Smooth muscle cell of the brain vasculature (primary cell): ENCODE data around the gene NUDT14.

Experiments
- DNase-seq: peaks from one replicate; pipeline ENCODE4 v3.0.0-alpha.2; 2012; ENCODE audit warnings: low read depth, low spot score

The NUDT14 gene

DNA sequence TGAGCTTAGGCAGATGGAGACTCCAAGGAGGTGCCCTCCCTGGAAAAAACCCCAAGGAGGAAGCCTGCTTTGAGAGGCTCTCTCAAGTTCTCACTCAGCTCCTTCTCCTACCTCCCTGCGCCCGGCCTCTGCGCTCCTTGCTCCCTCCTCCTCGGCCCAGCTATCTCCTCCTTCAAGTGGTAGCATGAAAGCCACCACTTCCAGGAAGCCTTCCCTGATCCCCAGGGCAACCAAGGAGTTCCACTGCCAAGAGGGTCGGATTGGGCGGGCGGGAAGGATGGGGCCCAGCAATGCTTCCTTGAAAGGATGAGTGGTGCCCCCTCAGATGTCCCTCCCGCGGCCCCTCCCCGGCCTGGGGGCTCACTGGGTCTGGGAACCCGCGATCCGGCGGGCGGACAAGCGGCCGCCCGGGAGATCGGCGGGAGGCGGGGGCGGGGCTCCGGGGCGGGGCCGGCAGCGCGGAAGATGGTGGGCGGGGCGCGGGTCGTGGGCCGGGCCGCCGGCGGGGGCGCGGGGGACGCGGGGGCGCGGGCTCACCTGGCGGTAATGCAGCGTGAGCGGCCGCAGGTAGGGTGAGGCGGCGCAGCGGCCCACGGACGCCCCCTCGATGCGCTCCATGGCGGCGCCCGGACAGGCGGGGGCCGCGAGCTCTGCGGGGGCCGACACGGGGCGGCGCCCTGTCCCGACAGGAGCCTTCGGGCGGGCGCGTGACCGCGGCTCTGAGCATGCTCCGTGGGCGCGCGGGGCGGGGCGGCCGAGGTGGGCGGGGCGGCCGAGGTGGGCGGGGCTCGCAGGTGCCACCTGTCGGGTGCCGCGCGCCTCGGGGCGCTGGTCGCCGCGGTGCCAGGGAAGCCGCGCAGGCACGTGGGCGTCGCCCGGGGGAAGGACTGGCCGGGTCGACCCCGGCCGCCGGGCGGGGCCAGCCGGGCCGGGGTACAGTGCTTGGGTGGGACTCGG is at the start of gene NUDT14:
Gene NUDT14 (minus strand): TSS at position 721 of the 957 bp plus-strand sequence. CDS start 103 bp downstream, at position 618.
- no peak for DNase-seq

DNA sequence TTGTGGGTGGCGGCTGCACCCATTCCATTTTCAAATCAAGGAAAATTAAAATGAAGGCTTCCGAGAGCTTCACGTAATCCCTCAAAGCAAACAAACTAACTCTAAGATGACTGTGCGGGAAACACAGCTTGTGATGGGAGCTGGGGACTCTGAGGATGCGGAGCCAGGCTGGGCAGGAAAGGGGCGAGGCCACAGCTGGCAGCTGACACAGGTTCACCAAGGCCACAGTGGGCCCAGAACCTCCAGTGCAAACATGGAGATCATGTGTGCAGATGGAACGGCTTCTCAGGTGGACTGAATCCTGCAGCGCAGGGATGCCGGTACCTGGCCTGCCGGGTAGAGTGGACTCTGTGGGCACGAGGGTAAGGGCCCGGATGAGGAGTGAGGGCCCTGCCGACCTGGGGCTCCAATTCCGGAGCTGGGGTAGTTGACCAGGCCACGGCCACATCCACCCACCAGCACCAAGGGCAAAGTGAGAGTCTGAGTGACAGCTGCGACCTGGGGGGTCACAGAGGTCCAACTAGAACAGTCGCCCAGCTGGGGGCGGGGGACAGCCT is 48.1 kb upstream of the NUDT14 start:
- DNase-seq: no peak

DNA sequence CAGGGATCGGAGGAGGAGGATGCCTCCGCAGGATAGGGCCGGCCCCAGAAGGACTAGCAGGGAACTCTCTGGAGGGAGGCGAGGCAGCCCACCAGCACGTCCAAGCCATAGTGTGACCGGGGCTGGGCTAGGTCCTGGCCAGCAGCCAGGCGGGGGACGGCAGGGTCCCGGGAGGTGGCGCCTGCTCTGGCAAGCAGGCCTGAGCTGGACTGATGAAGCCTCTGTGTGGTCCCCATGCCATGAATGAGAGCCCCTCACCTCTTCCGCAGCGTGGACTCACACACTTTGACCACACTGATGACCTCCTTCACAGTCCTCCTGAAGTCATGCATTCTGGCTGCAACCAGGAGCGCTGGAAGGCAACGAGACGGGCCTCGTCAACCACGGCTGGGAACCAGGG is 47.5 kb upstream of the NUDT14 start:
- DNase-seq: no peak

- DNase-seq: no peak
Observed at GRCh38 chr14:105227346-105227745, 46.2 kb upstream of the NUDT14 start.

GRCh38 chr14:105226198-105226597 is 45.1 kb upstream of the NUDT14 start:
- DNase-seq: no peak

GRCh38 chr14:105224845-105225570 is 43.9 kb upstream of the NUDT14 start:
- DNase-seq: no peak

- DNase-seq: no peak
Observed at GRCh38 chr14:105223770-105224544, 42.8 kb upstream of the NUDT14 start.

DNA sequence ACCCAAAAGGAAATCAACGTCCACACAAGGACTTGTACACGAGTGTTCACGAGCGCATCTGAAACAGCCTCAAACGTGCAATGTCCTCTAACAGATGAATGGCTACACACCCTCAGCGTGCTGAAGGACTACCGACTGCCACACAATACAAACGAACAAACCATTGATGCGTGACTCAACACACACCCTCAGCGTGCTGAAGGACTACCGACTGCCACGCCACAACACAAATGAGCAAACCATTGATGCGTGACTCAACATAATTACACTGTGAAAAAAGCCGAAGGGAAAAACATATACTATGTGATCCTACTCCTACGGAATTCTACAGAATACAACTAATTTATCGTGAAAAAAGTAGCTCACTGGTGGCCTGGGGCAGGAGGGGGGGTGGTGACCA is 42.1 kb upstream of the NUDT14 start:
- no peak for DNase-seq

DNA sequence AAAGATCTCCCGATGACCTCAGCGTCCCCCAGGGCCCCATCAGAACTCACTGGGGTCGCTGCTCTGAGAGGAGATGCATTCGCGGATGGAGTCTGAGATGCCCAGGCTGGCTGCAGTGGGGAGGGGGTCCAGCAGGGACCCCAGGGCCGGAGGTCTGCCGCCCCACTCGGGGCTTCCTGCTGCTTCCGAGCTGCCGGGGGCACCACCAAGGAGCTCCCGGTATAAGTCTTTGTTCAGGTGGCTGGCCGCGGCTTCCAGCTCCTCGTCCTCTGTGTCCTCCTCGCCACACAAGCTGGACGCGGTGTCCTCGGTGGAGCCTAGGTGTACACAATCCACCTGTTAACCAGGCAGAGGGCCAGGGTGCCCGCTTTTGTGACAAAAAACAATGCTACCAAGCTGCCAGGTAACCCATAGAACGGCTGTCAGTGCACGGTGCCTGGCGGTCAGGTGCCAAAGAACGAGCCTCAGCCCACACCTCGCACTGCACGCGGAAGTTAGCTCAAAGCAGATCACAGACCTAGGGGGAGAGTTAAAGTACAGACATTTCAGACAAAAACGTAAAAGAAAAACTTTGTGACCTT is 40.6 kb upstream of the NUDT14 start:
- DNase-seq: no peak

GRCh38 chr14:105220699-105221597 is 39.8 kb upstream of the NUDT14 start:
- no peak for DNase-seq

- no peak for DNase-seq
Observed at GRCh38 chr14:105219753-105220152, 38.6 kb upstream of the NUDT14 start.

- no peak for DNase-seq
Observed at GRCh38 chr14:105219043-105219612, 38.0 kb upstream of the NUDT14 start.

DNA sequence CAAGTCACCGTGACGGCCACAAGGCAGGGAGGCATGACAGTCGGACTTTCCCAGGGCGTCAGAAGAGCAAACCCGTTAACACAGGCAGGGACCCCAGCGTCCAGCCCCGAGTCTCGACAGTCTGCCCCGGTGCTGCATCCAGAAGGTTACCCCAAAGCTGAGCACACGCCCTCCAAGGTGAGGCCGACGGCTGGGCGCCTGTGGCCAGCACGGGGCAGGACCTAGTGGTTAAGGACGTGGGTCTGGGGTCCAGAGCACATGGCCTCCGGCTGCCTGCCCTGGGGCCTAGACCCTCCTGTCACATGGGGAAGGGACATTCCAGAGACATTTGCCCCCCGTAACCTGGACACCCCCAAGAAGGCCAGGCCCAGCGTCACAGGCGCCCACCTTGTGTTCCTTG is 37.5 kb upstream of the NUDT14 start:
- no peak for DNase-seq

- DNase-seq: no peak
Observed at GRCh38 chr14:105217774-105218173, 36.7 kb upstream of the NUDT14 start.

DNA sequence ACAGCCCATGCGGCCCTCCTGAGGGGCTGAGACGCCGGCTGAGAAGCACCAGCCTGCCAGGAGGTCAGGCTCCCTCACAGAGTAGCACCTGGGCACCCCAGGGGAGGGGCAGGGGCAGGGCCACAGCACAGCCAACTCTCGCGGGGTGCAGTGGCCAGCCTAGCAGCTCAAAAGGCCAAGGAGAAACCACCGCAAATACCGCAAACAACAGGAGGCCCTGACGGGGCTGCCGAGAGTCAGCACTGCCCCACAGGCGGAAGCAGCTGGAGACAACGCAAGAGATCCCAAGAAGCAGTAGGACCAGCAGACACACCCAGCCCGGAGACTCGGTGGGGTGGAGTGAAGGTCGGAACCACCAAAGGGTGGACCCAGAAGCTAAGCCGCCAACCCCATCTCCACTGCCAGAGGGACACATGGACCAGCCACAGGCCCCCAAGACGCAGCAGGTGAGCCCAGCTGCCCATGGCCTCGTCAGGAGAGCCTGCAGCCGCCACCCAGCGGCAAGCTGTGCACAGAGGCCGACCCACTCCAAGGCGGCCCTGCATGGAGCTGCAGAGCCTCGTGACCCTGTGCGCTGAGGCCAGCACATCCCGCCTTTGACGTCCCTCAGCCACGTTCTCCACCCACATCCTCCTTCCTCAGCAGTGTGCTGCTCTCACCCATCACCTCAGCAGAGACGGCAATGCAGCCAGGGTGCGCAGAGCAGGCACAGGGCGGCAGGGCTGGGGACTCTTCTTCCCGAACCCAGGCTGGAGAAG is 35.6 kb upstream of the NUDT14 start:
- DNase-seq: no peak

GRCh38 chr14:105215602-105216001 is 34.5 kb upstream of the NUDT14 start:
- DNase-seq: no peak

GRCh38 chr14:105214324-105214915 is 33.3 kb upstream of the NUDT14 start:
- DNase-seq: no peak

- DNase-seq: no peak
Observed at GRCh38 chr14:105213361-105213760, 32.2 kb upstream of the NUDT14 start.
